ENCODE results near the gene ZNF564. TPM values are rescaled to one million over a fixed set of nuclear protein-coding genes. Genes with fewer than 3 reads are reported as not detected.

Gene ZNF564
- total and polyA plus RNA-seq, 10 of the 15 experiments (the other 5 are each of a cell fraction or from before 2014, with no cell fraction given), result 1.5 to 8.9 (median 5.4) TPM

DNA sequence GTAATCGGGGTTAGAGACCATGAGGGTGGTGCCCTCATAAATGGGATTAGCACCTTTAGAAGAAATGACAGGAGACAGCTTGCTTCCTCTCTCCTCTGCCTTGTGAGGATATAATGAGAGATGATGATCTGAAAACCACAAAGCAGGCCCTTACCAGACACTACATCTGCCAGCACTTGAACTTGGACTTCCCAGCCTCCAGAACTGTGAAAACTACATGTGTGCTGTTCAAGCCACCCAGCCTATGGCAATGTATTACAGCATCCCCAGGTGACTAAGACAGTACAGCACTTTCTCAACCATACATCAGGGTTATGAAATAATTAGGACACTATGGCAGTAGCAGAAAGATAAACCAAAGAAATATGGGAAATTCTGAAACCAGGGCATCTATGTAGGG lies 7.4 kb downstream of the ZNF564 start:
- no peak overlapping the region for H2AFZ ChIP-seq (ENCODE audit: control insufficient read depth, low read depth, low read length)
- ChIA-PET POLR2A (interaction anchor here (0.6 kb wide), 1 partner anchor 141 kb away, joined by 3 read pairs; no protein-coding TSS in a partner anchor), SMC1A (ENCODE audit: uncharacterized antibody, unreplicated experiment) (no interaction called here), RAD21 (ENCODE audit: unreplicated experiment) (no interaction called here), CTCF (no interaction called here)
- H3K4me1 ChIP-seq (ENCODE audit: control insufficient read depth, insufficient read depth, low read length), result no peaks in the 10 kb centered on the region
- H3K79me2 ChIP-seq (ENCODE audit: control insufficient read depth, insufficient read depth, low read length), result peaks cover 6% of the 10 kb centered on the region
- H3K27me3 ChIP-seq (replicated peaks in 1 of 2; ENCODE audit: control insufficient read depth in 2 of 2, insufficient read depth in 2 of 2, low read length in 1 of 2), result no peaks in the 10 kb centered on the region
- DNase-seq (ENCODE audit: low read depth, low spot score) (no peak), FAIRE-seq (no peak), ATAC-seq (no peak)
- H3K4me2 ChIP-seq (ENCODE audit: control insufficient read depth, insufficient read depth), result no peak overlapping the region
- no peak overlapping the region for H3K4me3 ChIP-seq
- no peaks in the 10 kb centered on the region for H4K20me1 ChIP-seq (ENCODE audit: control insufficient read depth, insufficient read depth)
- 86% methylated on average over 1 of the region's 1 CpG for WGBS (ENCODE audit: insufficient coverage, insufficient replicate concordance, low lambda C conversion rate, missing lambda C conversion rate)
- in situ Hi-C loops (cut with MboI) (no loop called here), intact Hi-C loops (cut with micrococcal nuclease; ENCODE audit: unreplicated experiment) (no loop called here)
- TF ChIP-seq LARP7 (IDR thresholded peaks at IDR 0.05), result no peak
- TF ChIP-seq YBX1 (IDR thresholded peaks at IDR 0.05), result no peak
- TF ChIP-seq TCF3 (IDR thresholded peaks at IDR 0.05; ENCODE audit: borderline replicate concordance, insufficient read depth, low read depth, low read length), result no peak
- no peak for TF ChIP-seq KLF5 (IDR thresholded peaks at IDR 0.05; ENCODE audit: partially characterized antibody)
- TF ChIP-seq, protein P1, sequence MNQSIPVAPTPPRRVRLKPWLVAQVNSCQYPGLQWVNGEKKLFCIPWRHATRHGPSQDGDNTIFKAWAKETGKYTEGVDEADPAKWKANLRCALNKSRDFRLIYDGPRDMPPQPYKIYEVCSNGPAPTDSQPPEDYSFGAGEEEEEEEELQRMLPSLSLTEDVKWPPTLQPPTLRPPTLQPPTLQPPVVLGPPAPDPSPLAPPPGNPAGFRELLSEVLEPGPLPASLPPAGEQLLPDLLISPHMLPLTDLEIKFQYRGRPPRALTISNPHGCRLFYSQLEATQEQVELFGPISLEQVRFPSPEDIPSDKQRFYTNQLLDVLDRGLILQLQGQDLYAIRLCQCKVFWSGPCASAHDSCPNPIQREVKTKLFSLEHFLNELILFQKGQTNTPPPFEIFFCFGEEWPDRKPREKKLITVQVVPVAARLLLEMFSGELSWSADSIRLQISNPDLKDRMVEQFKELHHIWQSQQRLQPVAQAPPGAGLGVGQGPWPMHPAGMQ (IDR thresholded peaks at IDR 0.05; ENCODE audit: borderline replicate concordance), result no peak
- no peak for TF ChIP-seq HCFC1 (IDR thresholded peaks at IDR 0.05; ENCODE audit: low read length)
- TF ChIP-seq SMARCA5 (IDR thresholded peaks at IDR 0.05), result no peak
- TF ChIP-seq, protein P2, sequence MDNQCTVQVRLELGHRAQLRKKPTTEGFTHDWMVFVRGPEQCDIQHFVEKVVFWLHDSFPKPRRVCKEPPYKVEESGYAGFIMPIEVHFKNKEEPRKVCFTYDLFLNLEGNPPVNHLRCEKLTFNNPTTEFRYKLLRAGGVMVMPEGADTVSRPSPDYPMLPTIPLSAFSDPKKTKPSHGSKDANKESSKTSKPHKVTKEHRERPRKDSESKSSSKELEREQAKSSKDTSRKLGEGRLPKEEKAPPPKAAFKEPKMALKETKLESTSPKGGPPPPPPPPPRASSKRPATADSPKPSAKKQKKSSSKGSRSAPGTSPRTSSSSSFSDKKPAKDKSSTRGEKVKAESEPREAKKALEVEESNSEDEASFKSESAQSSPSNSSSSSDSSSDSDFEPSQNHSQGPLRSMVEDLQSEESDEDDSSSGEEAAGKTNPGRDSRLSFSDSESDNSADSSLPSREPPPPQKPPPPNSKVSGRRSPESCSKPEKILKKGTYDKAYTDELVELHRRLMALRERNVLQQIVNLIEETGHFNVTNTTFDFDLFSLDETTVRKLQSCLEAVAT (IDR thresholded peaks at IDR 0.05), result no peak
- no peak for TF ChIP-seq EGR1 (IDR thresholded peaks at IDR 0.05; ENCODE audit: borderline replicate concordance in 1 of 2, low read depth in 2 of 2, low read length in 2 of 2)
- no peak for TF ChIP-seq ZNF384 (IDR thresholded peaks at IDR 0.05; ENCODE audit: borderline replicate concordance, low read depth, low read length)
- no peak for TF ChIP-seq POLR2A (IDR thresholded peaks at IDR 0.05; ENCODE audit: low read depth, low read length)
- H3K9me3 ChIP-seq (replicated peaks; ENCODE audit: control insufficient read depth, insufficient read depth, low read length), result peaks cover 31% of the 10 kb centered on the region
- no TSS peak for BruUV-seq (replicated peaks)
- H3K36me3 ChIP-seq (ENCODE audit: control insufficient read depth in 2 of 2, insufficient read depth in 2 of 2, low read length in 1 of 2), result peaks cover 0 to 8% of the 10 kb centered on the region in 2 experiments; a peak in 2 of 4 replicates
- H3K9ac ChIP-seq (ENCODE audit: control insufficient read depth, insufficient read depth, low read length), result no peak overlapping the region
- H3K27ac ChIP-seq (ENCODE audit: control insufficient read depth, insufficient read depth), result no peak overlapping the region

All from GM12878 (cell line).